ENCODE results near the gene ACP2. TPM values are rescaled to one million over a fixed set of nuclear protein-coding genes. Genes with fewer than 3 reads are reported as not detected.
"Not testable (repeated sequence)": the region's sequence is repeated elsewhere in the genome, so short reads cannot be mapped to it uniquely, and the experiment has no call there.

The ACP2 gene
- total RNA-seq, 2 experiments from 2014 or later: 16.8 to 17.2 TPM

GRCh38 chr11:47212938-47213337, 35.7 kb downstream of the ACP2 start:
- no peak overlapping the region for H3K4me3 Mint-ChIP-seq
- peaks cover 31% of the 10 kb centered on the region for H3K4me1 Mint-ChIP-seq (ENCODE audit: low read depth)
- Histone ChIP-seq H3K9me3 (ENCODE audit: control insufficient read depth in 1 of 2, insufficient read depth in 1 of 2, low read length in 2 of 2) (no peaks in the 10 kb centered on the region), H3K4me1 (ENCODE audit: insufficient read depth, low read length) (peaks cover 32% of the 10 kb centered on the region), H3K36me3 (ENCODE audit: insufficient read depth, low read length) (peaks cover 8% of the 10 kb centered on the region), H3K4me3 (ENCODE audit: low read length) (no peak overlapping the region), H3K27me3 (ENCODE audit: control insufficient read depth in 1 of 2, insufficient read depth in 2 of 2, low read length in 2 of 2) (no peaks in the 10 kb centered on the region), H3K27ac (ENCODE audit: low read depth in 1 of 2, low read length in 2 of 2) (no peak overlapping the region)
- no peaks in the 10 kb centered on the region for H3K9me3 Mint-ChIP-seq
- H3K36me3 Mint-ChIP-seq (ENCODE audit: low read depth): peaks cover 30% of the 10 kb centered on the region
- ATAC-seq (ENCODE audit: poor library complexity) (no peak), DNase-seq (peak in 1 of 14 experiments; percentile 26)
- CTCF ChIA-PET: interaction anchor here (2.8 kb wide), 1 partner anchor 35 kb away, joined by 15 read pairs; the partner anchor contains the start of gene ACP2
- POLR2A ChIA-PET: interaction anchor here (3.7 kb wide), 1 partner anchor 22 kb away, joined by 51 read pairs; no protein-coding TSS in a partner anchor
- H3K27ac Mint-ChIP-seq: no peak overlapping the region
- H3K27me3 Mint-ChIP-seq: no peaks in the 10 kb centered on the region
- intact Hi-C loops (cut with DNase I, micrococcal nuclease): loop anchor here in 1 of 2 experiments (5.0 kb wide), 1 partner anchor 511 kb away; the partner anchor contains the start of genes ARHGAP1 and ZNF408
- TF ChIP-seq, protein P1, sequence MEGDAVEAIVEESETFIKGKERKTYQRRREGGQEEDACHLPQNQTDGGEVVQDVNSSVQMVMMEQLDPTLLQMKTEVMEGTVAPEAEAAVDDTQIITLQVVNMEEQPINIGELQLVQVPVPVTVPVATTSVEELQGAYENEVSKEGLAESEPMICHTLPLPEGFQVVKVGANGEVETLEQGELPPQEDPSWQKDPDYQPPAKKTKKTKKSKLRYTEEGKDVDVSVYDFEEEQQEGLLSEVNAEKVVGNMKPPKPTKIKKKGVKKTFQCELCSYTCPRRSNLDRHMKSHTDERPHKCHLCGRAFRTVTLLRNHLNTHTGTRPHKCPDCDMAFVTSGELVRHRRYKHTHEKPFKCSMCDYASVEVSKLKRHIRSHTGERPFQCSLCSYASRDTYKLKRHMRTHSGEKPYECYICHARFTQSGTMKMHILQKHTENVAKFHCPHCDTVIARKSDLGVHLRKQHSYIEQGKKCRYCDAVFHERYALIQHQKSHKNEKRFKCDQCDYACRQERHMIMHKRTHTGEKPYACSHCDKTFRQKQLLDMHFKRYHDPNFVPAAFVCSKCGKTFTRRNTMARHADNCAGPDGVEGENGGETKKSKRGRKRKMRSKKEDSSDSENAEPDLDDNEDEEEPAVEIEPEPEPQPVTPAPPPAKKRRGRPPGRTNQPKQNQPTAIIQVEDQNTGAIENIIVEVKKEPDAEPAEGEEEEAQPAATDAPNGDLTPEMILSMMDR (IDR thresholded peaks at IDR 0.05): no peak

DNA sequence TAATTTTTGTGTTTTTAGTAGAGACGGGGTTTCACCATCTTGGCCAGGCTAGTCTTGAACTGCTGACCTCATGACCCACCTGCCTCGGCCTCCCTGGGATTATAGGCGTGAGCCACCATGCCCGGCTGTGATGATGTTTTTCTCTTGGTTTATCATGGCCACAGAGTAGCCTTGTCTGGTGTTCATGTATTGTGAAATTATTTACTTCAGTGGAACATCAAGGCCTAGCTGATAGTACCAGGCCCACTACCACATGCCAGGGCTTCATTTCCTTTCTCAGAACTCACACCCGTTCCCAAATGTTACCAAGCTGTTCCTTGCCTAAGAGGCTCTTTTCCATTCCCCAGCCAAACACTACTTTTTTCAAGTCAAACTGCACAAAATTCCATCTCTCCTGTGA, 40.0 kb downstream of the ACP2 start:
- H3K4me1 Mint-ChIP-seq (ENCODE audit: low read depth): no peaks in the 10 kb centered on the region
- ChIA-PET POLR2A (no interaction called here), CTCF (no interaction called here)
- no peak overlapping the region for H3K4me3 Mint-ChIP-seq
- TF ChIP-seq, protein P1 (IDR thresholded peaks at IDR 0.05): no peak
- intact Hi-C loops (cut with DNase I, micrococcal nuclease): no loop called here
- no peaks in the 10 kb centered on the region for H3K36me3 Mint-ChIP-seq (ENCODE audit: low read depth)
- H3K27me3 ChIP-seq (ENCODE audit: control insufficient read depth in 1 of 2, insufficient read depth in 2 of 2, low read length in 2 of 2): no peaks in the 10 kb centered on the region
- no peak overlapping the region for H3K27ac ChIP-seq (ENCODE audit: low read depth in 1 of 2, low read length in 2 of 2)
- ATAC-seq (ENCODE audit: poor library complexity) (no peak), DNase-seq (no peak)
- H3K27me3 Mint-ChIP-seq: no peaks in the 10 kb centered on the region
- no peaks in the 10 kb centered on the region for H3K36me3 ChIP-seq (ENCODE audit: insufficient read depth, low read length)
- H3K27ac Mint-ChIP-seq: no peak overlapping the region
- no peak overlapping the region for H3K4me3 ChIP-seq (ENCODE audit: low read length)
- no peaks in the 10 kb centered on the region for H3K9me3 ChIP-seq (ENCODE audit: control insufficient read depth in 1 of 2, insufficient read depth in 1 of 2, low read length in 2 of 2)
- no peaks in the 10 kb centered on the region for H3K9me3 Mint-ChIP-seq
- H3K4me1 ChIP-seq (ENCODE audit: insufficient read depth, low read length): no peaks in the 10 kb centered on the region

- H3K9me3 ChIP-seq (ENCODE audit: control insufficient read depth in 1 of 2, insufficient read depth in 1 of 2, low read length in 2 of 2); ATAC-seq (ENCODE audit: poor library complexity); H3K36me3 Mint-ChIP-seq (ENCODE audit: low read depth); H3K27ac Mint-ChIP-seq; H3K4me1 Mint-ChIP-seq (ENCODE audit: low read depth); H3K4me3 Mint-ChIP-seq; DNase-seq; H3K9me3 Mint-ChIP-seq; intact Hi-C loops (cut with DNase I, micrococcal nuclease); POLR2A ChIA-PET; H3K27me3 ChIP-seq (ENCODE audit: control insufficient read depth in 1 of 2, insufficient read depth in 2 of 2, low read length in 2 of 2); H3K27me3 Mint-ChIP-seq; H3K4me1 ChIP-seq (ENCODE audit: insufficient read depth, low read length); H3K4me3 ChIP-seq (ENCODE audit: low read length); H3K36me3 ChIP-seq (ENCODE audit: insufficient read depth, low read length); H3K27ac ChIP-seq (ENCODE audit: low read depth in 1 of 2, low read length in 2 of 2); CTCF ChIA-PET: not testable (repeated sequence)
These were observed 40.5 kb downstream of the ACP2 start for GRCh38 chr11:47208008-47208552.

- intact Hi-C loops (cut with DNase I, micrococcal nuclease): no loop called here
These were observed 41.2 kb downstream of the ACP2 start for GRCh38 chr11:47207459-47207858.

DNA sequence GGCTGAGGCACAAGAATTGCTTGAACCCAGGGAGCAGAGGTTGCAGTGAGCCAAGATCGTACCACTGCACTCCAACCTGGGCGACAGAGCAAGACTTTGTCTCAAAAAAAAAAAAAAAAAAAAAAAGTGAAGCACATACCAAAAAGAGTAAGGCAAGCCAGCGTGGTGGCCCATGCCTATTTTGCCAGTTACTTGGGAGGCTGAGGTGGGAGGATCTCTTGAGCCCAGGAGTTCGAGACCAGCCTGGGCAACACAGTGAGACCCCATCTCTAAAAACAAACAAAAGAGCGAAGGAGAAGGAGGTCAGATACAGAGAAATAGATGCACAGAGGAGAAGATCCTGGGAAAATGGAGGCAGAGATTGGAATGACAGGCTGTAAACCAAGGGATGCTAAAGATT, 42.0 kb downstream of the ACP2 start:
- H3K4me3 ChIP-seq (ENCODE audit: low read length); intact Hi-C loops (cut with DNase I, micrococcal nuclease): not testable (repeated sequence)

More at GRCh38 chr11:47207459-47207858, 41.2 kb downstream of the ACP2 start:
- H3K9me3 ChIP-seq (ENCODE audit: control insufficient read depth in 1 of 2, insufficient read depth in 1 of 2, low read length in 2 of 2): no peaks in the 10 kb centered on the region
- Mint-ChIP-seq H3K27me3 (no peaks in the 10 kb centered on the region), H3K4me3 (no peak overlapping the region), H3K9me3 (no peaks in the 10 kb centered on the region), H3K27ac (no peak overlapping the region), H3K4me1 (ENCODE audit: low read depth) (no peaks in the 10 kb centered on the region), H3K36me3 (ENCODE audit: low read depth) (no peaks in the 10 kb centered on the region)
- no peaks in the 10 kb centered on the region for H3K27me3 ChIP-seq (ENCODE audit: control insufficient read depth in 1 of 2, insufficient read depth in 2 of 2, low read length in 2 of 2)
- H3K4me3 ChIP-seq (ENCODE audit: low read length): no peak overlapping the region
- DNase-seq (no peak), ATAC-seq (ENCODE audit: poor library complexity) (no peak)
- H3K4me1 ChIP-seq (ENCODE audit: insufficient read depth, low read length): no peaks in the 10 kb centered on the region
- ChIA-PET POLR2A (no interaction called here), CTCF (interaction anchor here (0.6 kb wide), 1 partner anchor 18 kb away, joined by 3 read pairs; no protein-coding TSS in a partner anchor)
- H3K36me3 ChIP-seq (ENCODE audit: insufficient read depth, low read length): no peaks in the 10 kb centered on the region
- TF ChIP-seq, protein P1 (IDR thresholded peaks at IDR 0.05): no peak
- no peak overlapping the region for H3K27ac ChIP-seq (ENCODE audit: low read depth in 1 of 2, low read length in 2 of 2)

More for the DNA sequence above, 42.0 kb downstream of the ACP2 start:
- H3K27ac ChIP-seq (ENCODE audit: low read depth in 1 of 2, low read length in 2 of 2); DNase-seq; POLR2A ChIA-PET; H3K4me1 ChIP-seq (ENCODE audit: insufficient read depth, low read length); H3K4me1 Mint-ChIP-seq (ENCODE audit: low read depth); H3K36me3 Mint-ChIP-seq (ENCODE audit: low read depth); H3K4me3 Mint-ChIP-seq; H3K9me3 ChIP-seq (ENCODE audit: control insufficient read depth in 1 of 2, insufficient read depth in 1 of 2, low read length in 2 of 2); H3K27me3 Mint-ChIP-seq; H3K27ac Mint-ChIP-seq; H3K9me3 Mint-ChIP-seq; H3K27me3 ChIP-seq (ENCODE audit: control insufficient read depth in 1 of 2, insufficient read depth in 2 of 2, low read length in 2 of 2); H3K36me3 ChIP-seq (ENCODE audit: insufficient read depth, low read length); ATAC-seq (ENCODE audit: poor library complexity): not testable (repeated sequence)
- CTCF ChIA-PET: interaction anchor here (0.7 kb wide), 1 partner anchor 18 kb away, joined by 3 read pairs; no protein-coding TSS in a partner anchor
